PC-9 (cell line): Measurements from ENCODE around the gene FCGBP.

Source experiments
- CTCF ChIP-seq: fragments of 200-600 bp; sonication (generic); conservative IDR thresholded peaks from 2 replicates; pipeline ENCODE4 v1.6.1; 2017; ENCODE audit warnings: mixed run types, antibody characterized with exemption, mild to moderate bottlenecking, moderate library complexity
- EZH2 ChIP-seq: fragments of 200-600 bp; sonication (generic); IDR thresholded peaks from 2 replicates; pipeline ENCODE4 v1.8.0; 2017; ENCODE audit warnings: antibody characterized with exemption, low read depth

GRCh38 chr19:39967561-39967960, 33.1 kb upstream of the FCGBP start:
- TF ChIP-seq EZH2 (no peak), CTCF (no peak)
